Dendritic cell treated with granulocyte-macrophage colony-stimulating factor and Interleukin-4, amounts not matched to agents 40 ng/mL and 50 ng/mL, for 4 days (primary cell): ENCODE results near the gene EFNA5.

Experiments
- H3K27ac Mint-ChIP-seq: one replicate; pipeline ENCODE4 v1.8.0; 2022; ENCODE audit warnings: mild to moderate bottlenecking, mixed read lengths
- H3K27me3 Mint-ChIP-seq: one replicate; pipeline ENCODE4 v1.8.0; 2022; ENCODE audit warnings: mild to moderate bottlenecking, mixed read lengths
- H3K36me3 Mint-ChIP-seq: one replicate; pipeline ENCODE4 v1.8.0; 2022; ENCODE audit warnings: low read depth, mixed read lengths
- H3K4me1 Mint-ChIP-seq: one replicate; pipeline ENCODE4 v1.8.0; 2022; ENCODE audit warnings: low read depth, mixed read lengths
- H3K4me3 Mint-ChIP-seq: one replicate; pipeline ENCODE4 v1.8.0; 2022; ENCODE audit warnings: mild to moderate bottlenecking, moderate library complexity, mixed read lengths
- H3K9me3 Mint-ChIP-seq: one replicate; pipeline ENCODE4 v1.8.0; 2022; ENCODE audit warnings: mixed read lengths
- intact Hi-C: fragments of 100-400 bp; cut with micrococcal nuclease; formaldehyde crosslinking; loops from one replicate; pipeline ENCODE4 v1.15.0; 2022

EFNA5 gene

GRCh38 chr5:107426872-107427271, 243.9 kb downstream of the EFNA5 start:
- Mint-ChIP-seq H3K27ac (no peak overlapping the region), H3K4me3 (no peak overlapping the region), H3K36me3 (no peaks in the 10 kb centered on the region), H3K27me3 (no peaks in the 10 kb centered on the region), H3K4me1 (peaks cover 11% of the 10 kb centered on the region), H3K9me3 (no peaks in the 10 kb centered on the region)
- intact Hi-C loops: no loop called here

GRCh38 chr5:107426209-107426608, 244.5 kb downstream of the EFNA5 start:
- H3K9me3 Mint-ChIP-seq: no peaks in the 10 kb centered on the region
- no peak overlapping the region for H3K4me3 Mint-ChIP-seq
- H3K36me3 Mint-ChIP-seq: no peaks in the 10 kb centered on the region
- peaks cover 11% of the 10 kb centered on the region for H3K4me1 Mint-ChIP-seq
- no peak overlapping the region for H3K27ac Mint-ChIP-seq
- intact Hi-C loops: no loop called here
- H3K27me3 Mint-ChIP-seq: no peaks in the 10 kb centered on the region

- no peaks in the 10 kb centered on the region for H3K27me3 Mint-ChIP-seq
- H3K9me3 Mint-ChIP-seq: no peaks in the 10 kb centered on the region
- intact Hi-C loops: no loop called here
- H3K36me3 Mint-ChIP-seq: no peaks in the 10 kb centered on the region
- no peak overlapping the region for H3K27ac Mint-ChIP-seq
- no peak overlapping the region for H3K4me3 Mint-ChIP-seq
- H3K4me1 Mint-ChIP-seq: peaks cover 10% of the 10 kb centered on the region
Observed at GRCh38 chr5:107425541-107426031, 245.2 kb downstream of the EFNA5 start.

DNA sequence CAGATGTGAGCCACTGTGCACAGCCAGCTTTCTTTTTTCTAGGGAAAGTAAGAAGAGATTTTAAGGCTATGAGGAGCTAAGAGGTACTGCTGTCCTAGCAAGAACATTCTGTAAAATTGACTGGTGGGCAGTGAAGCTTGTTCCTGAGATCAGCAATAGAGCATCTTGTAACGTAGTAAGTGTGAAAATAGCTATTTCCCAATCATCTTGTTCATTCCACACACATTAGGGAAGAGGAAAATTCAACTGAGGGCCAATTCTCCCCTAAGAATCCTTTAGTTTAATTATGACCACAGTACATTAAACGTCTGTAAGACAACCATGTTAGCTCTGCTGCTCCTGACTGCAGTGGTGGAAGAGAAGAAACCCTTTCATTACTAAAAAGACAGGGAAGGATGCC, 246.2 kb downstream of the EFNA5 start:
- Mint-ChIP-seq H3K27me3 (no peaks in the 10 kb centered on the region), H3K27ac (no peak overlapping the region), H3K9me3 (no peaks in the 10 kb centered on the region), H3K36me3 (no peaks in the 10 kb centered on the region), H3K4me1 (peaks cover 6% of the 10 kb centered on the region), H3K4me3 (no peak overlapping the region)
- intact Hi-C loops: no loop called here

DNA sequence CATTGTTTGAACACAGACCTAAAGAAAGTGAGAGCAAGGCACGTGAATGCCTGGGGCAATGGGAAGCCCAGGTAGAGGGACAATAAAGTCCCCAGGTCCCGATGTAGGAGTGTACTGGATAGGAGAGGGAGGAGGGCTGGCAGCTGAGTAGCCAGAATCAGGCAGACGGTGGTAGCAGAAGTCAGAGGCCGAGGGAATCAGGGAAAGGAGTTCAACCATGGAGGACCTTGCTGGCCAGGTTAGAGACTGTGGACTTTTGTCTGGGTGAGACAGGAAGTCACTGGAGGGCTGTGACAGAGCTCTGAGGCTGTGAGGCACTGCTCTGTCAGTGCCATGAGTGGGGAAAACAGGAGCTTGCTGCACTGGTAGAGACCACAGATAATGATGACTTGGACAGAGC, 248.2 kb downstream of the EFNA5 start:
- no peaks in the 10 kb centered on the region for H3K4me1 Mint-ChIP-seq
- no peaks in the 10 kb centered on the region for H3K9me3 Mint-ChIP-seq
- no peaks in the 10 kb centered on the region for H3K36me3 Mint-ChIP-seq
- H3K4me3 Mint-ChIP-seq: no peak overlapping the region
- no peaks in the 10 kb centered on the region for H3K27me3 Mint-ChIP-seq
- H3K27ac Mint-ChIP-seq: no peak overlapping the region
- intact Hi-C loops: no loop called here

DNA sequence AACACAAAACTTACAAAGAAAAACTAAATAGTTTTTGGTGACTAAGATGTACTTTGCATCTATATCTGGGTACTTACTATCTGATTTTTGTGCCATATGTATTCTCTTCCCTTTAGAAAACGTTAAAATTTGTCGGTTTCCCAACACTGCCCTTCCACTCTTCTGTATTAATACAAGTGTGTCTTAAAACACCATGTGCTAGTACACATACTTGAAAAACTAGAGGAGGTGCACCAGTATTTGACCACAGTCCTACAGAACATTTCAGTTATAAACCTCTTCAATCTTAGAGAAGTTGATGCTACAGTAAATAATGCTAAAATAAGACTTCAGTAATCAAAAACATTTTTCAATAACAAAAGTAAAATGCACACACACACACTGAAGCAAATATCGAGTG, 251.2 kb downstream of the EFNA5 start:
- H3K36me3 Mint-ChIP-seq: no peaks in the 10 kb centered on the region
- H3K9me3 Mint-ChIP-seq: no peaks in the 10 kb centered on the region
- H3K27me3 Mint-ChIP-seq: no peaks in the 10 kb centered on the region
- intact Hi-C loops: no loop called here
- H3K4me3 Mint-ChIP-seq: no peak overlapping the region
- H3K27ac Mint-ChIP-seq: no peak overlapping the region
- no peaks in the 10 kb centered on the region for H3K4me1 Mint-ChIP-seq

- Mint-ChIP-seq H3K36me3 (no peaks in the 10 kb centered on the region), H3K27me3 (no peaks in the 10 kb centered on the region), H3K4me3 (no peak overlapping the region), H3K9me3 (no peaks in the 10 kb centered on the region), H3K4me1 (no peaks in the 10 kb centered on the region), H3K27ac (no peak overlapping the region)
- intact Hi-C loops: no loop called here
Observed at GRCh38 chr5:107418902-107419301, 251.8 kb downstream of the EFNA5 start.

GRCh38 chr5:107418071-107418470, 252.7 kb downstream of the EFNA5 start:
- H3K4me3 Mint-ChIP-seq: no peak overlapping the region
- H3K27me3 Mint-ChIP-seq: no peaks in the 10 kb centered on the region
- intact Hi-C loops: no loop called here
- no peaks in the 10 kb centered on the region for H3K9me3 Mint-ChIP-seq
- H3K27ac Mint-ChIP-seq: no peak overlapping the region
- no peaks in the 10 kb centered on the region for H3K4me1 Mint-ChIP-seq
- H3K36me3 Mint-ChIP-seq: no peaks in the 10 kb centered on the region

GRCh38 chr5:107415762-107416161, 255.0 kb downstream of the EFNA5 start:
- H3K4me1 Mint-ChIP-seq: no peaks in the 10 kb centered on the region
- no peaks in the 10 kb centered on the region for H3K27me3 Mint-ChIP-seq
- intact Hi-C loops: no loop called here
- H3K36me3 Mint-ChIP-seq: no peaks in the 10 kb centered on the region
- H3K4me3 Mint-ChIP-seq: no peak overlapping the region
- no peaks in the 10 kb centered on the region for H3K9me3 Mint-ChIP-seq
- H3K27ac Mint-ChIP-seq: no peak overlapping the region

DNA sequence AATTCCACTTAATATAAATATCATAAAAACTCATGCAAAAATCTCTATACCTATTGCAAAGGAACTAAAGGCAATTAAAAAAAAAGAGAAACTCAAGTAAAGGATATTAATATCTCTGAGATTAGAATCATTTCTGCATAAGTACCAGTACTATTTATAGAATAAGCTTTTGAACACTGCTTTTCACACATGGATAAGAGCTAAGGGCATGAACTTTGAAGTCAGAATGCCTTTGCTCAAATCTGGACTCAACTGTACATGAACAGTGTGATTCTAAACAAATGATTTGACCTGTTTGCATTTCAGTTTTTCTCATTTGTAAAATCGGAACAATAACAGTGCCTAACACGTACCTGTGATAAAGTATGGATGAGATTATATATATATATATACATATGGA, 255.9 kb downstream of the EFNA5 start:
- Mint-ChIP-seq H3K9me3 (no peaks in the 10 kb centered on the region), H3K36me3 (no peaks in the 10 kb centered on the region), H3K27ac (no peak overlapping the region), H3K4me3 (no peak overlapping the region), H3K4me1 (no peaks in the 10 kb centered on the region), H3K27me3 (no peaks in the 10 kb centered on the region)
- intact Hi-C loops: no loop called here

DNA sequence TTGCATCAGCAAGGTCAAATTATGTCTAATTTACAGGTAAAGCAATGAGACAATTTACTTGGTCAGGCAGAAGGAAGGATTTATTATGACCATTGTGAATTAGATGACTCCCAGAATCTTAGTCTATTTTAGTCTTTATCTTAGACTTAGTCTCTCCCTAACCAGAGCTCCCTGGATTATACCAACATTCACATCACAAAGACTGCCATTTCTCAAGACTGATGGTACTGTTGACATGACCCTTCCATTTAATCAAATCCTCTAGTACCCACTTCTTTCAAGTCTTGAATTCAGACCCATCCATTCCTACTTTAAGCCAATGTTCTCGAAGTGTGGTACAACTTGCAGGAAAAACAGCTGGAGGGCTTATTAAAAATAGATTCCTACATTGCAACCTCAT, 257.0 kb downstream of the EFNA5 start:
- no peak overlapping the region for H3K4me3 Mint-ChIP-seq
- intact Hi-C loops: no loop called here
- H3K36me3 Mint-ChIP-seq: no peaks in the 10 kb centered on the region
- H3K9me3 Mint-ChIP-seq: no peaks in the 10 kb centered on the region
- no peaks in the 10 kb centered on the region for H3K27me3 Mint-ChIP-seq
- no peak overlapping the region for H3K27ac Mint-ChIP-seq
- H3K4me1 Mint-ChIP-seq: no peaks in the 10 kb centered on the region

GRCh38 chr5:107408564-107408963, 262.2 kb downstream of the EFNA5 start:
- Mint-ChIP-seq H3K27me3 (no peaks in the 10 kb centered on the region), H3K4me3 (no peak overlapping the region), H3K4me1 (no peaks in the 10 kb centered on the region), H3K27ac (no peak overlapping the region), H3K9me3 (no peaks in the 10 kb centered on the region), H3K36me3 (no peaks in the 10 kb centered on the region)
- intact Hi-C loops: no loop called here

GRCh38 chr5:107407713-107408298, 262.9 kb downstream of the EFNA5 start:
- no peaks in the 10 kb centered on the region for H3K27me3 Mint-ChIP-seq
- no peaks in the 10 kb centered on the region for H3K4me1 Mint-ChIP-seq
- H3K36me3 Mint-ChIP-seq: no peaks in the 10 kb centered on the region
- H3K27ac Mint-ChIP-seq: no peak overlapping the region
- H3K9me3 Mint-ChIP-seq: no peaks in the 10 kb centered on the region
- intact Hi-C loops: no loop called here
- H3K4me3 Mint-ChIP-seq: no peak overlapping the region

GRCh38 chr5:107404595-107405374, 266.0 kb downstream of the EFNA5 start:
- Mint-ChIP-seq H3K4me1 (no peaks in the 10 kb centered on the region), H3K9me3 (no peaks in the 10 kb centered on the region), H3K36me3 (no peaks in the 10 kb centered on the region), H3K27me3 (no peaks in the 10 kb centered on the region), H3K4me3 (no peak overlapping the region), H3K27ac (no peak overlapping the region)
- intact Hi-C loops: no loop called here
